ENCODE data around the gene DEFB118. TPM values are rescaled to one million over a fixed set of nuclear protein-coding genes. Genes with fewer than 3 reads are reported as not detected.
"Not testable (repeated sequence)": the region's sequence is repeated elsewhere in the genome, so short reads cannot be mapped to it uniquely, and the experiment has no call there.

The DEFB118 gene
- not detected for total RNA-seq

GRCh38 chr20:31368301-31368700, at the start of gene DEFB118:
DEFB118 (plus strand) TSS chr20:31368601; CDS start chr20:31368651, 50 bp downstream.
- Mint-ChIP-seq H3K9me3 (peaks cover 0 to 2% of the 10 kb centered on the region in 2 donors), H3K4me1 (ENCODE audit: low read depth) (no peaks in the 10 kb centered on the region), H3K36me3 (ENCODE audit: insufficient read depth in 2 of 2) (no peaks in the 10 kb centered on the region), H3K4me3 (no peak within 1 kb of the TSS), H3K27ac (no peak within 1 kb of the TSS), H3K27me3 (ENCODE audit: low read depth) (no peaks in the 10 kb centered on the region)
- DNase-seq (no peak), ATAC-seq (replicated peaks in 1 of 2) (no peak)

- no peak for ATAC-seq (replicated peaks in 1 of 2)
- no peak overlapping the region for H3K4me3 Mint-ChIP-seq
- H3K27ac Mint-ChIP-seq, result no peak overlapping the region
- H3K4me1 Mint-ChIP-seq (ENCODE audit: low read depth), result no peaks in the 10 kb centered on the region
- H3K9me3 Mint-ChIP-seq, result peaks cover 0 to 18% of the 10 kb centered on the region in 2 donors
- no peaks in the 10 kb centered on the region for H3K36me3 Mint-ChIP-seq (ENCODE audit: insufficient read depth in 2 of 2)
- DNase-seq, result no peak
- no peaks in the 10 kb centered on the region for H3K27me3 Mint-ChIP-seq (ENCODE audit: low read depth)
Observed at GRCh38 chr20:31322504-31322903, 45.9 kb upstream of the DEFB118 start.

GRCh38 chr20:31330893-31331292, 37.5 kb upstream of the DEFB118 start:
- Mint-ChIP-seq H3K4me1 (ENCODE audit: low read depth) (no peaks in the 10 kb centered on the region), H3K27me3 (ENCODE audit: low read depth) (no peaks in the 10 kb centered on the region), H3K27ac (no peak overlapping the region), H3K4me3 (no peak overlapping the region), H3K36me3 (ENCODE audit: insufficient read depth in 2 of 2) (no peaks in the 10 kb centered on the region), H3K9me3 (peaks cover 0 to 7% of the 10 kb centered on the region in 2 donors)
- no peak for DNase-seq
- ATAC-seq (replicated peaks in 1 of 2), result no peak

GRCh38 chr20:31341470-31341869, 26.9 kb upstream of the DEFB118 start:
- Mint-ChIP-seq H3K9me3 (no peaks in the 10 kb centered on the region), H3K36me3 (ENCODE audit: insufficient read depth in 2 of 2) (no peaks in the 10 kb centered on the region), H3K27me3 (ENCODE audit: low read depth) (no peaks in the 10 kb centered on the region), H3K27ac (no peak overlapping the region), H3K4me1 (ENCODE audit: low read depth) (no peaks in the 10 kb centered on the region), H3K4me3 (no peak overlapping the region)
- no peak for ATAC-seq (replicated peaks in 1 of 2)
- no peak for DNase-seq

GRCh38 chr20:31355981-31356380, 12.4 kb upstream of the DEFB118 start:
- Mint-ChIP-seq H3K27me3 (ENCODE audit: low read depth) (no peaks in the 10 kb centered on the region), H3K9me3 (peaks cover 0 to under 1% of the 10 kb centered on the region in 2 donors), H3K27ac (no peak overlapping the region), H3K4me1 (ENCODE audit: low read depth) (no peaks in the 10 kb centered on the region), H3K4me3 (no peak overlapping the region), H3K36me3 (ENCODE audit: insufficient read depth in 2 of 2) (no peaks in the 10 kb centered on the region)
- DNase-seq (no peak), ATAC-seq (replicated peaks in 1 of 2) (no peak)

GRCh38 chr20:31363295-31363694, 5.1 kb upstream of the DEFB118 start:
- no peak for ATAC-seq (replicated peaks in 1 of 2)
- H3K27ac Mint-ChIP-seq, result no peak overlapping the region
- H3K4me1 Mint-ChIP-seq (ENCODE audit: low read depth), result no peaks in the 10 kb centered on the region
- peaks cover 0 to 2% of the 10 kb centered on the region in 2 donors for H3K9me3 Mint-ChIP-seq
- no peaks in the 10 kb centered on the region for H3K36me3 Mint-ChIP-seq (ENCODE audit: insufficient read depth in 2 of 2)
- H3K4me3 Mint-ChIP-seq, result no peak overlapping the region
- no peaks in the 10 kb centered on the region for H3K27me3 Mint-ChIP-seq (ENCODE audit: low read depth)
- no peak for DNase-seq

- H3K9me3 Mint-ChIP-seq; DNase-seq; H3K36me3 Mint-ChIP-seq (ENCODE audit: insufficient read depth in 2 of 2); H3K4me3 Mint-ChIP-seq; H3K4me1 Mint-ChIP-seq (ENCODE audit: low read depth); ATAC-seq (replicated peaks in 1 of 2); H3K27ac Mint-ChIP-seq; H3K27me3 Mint-ChIP-seq (ENCODE audit: low read depth): not testable (repeated sequence)
Observed at GRCh38 chr20:31364272-31364671, 4.1 kb upstream of the DEFB118 start.

- Mint-ChIP-seq H3K4me3 (no peak overlapping the region), H3K36me3 (ENCODE audit: insufficient read depth in 2 of 2) (peaks cover 0 to 3% of the 10 kb centered on the region in 2 donors), H3K4me1 (ENCODE audit: low read depth) (no peaks in the 10 kb centered on the region), H3K27ac (no peak overlapping the region), H3K9me3 (peaks cover 6 to 7% of the 10 kb centered on the region in 2 donors), H3K27me3 (ENCODE audit: low read depth) (no peaks in the 10 kb centered on the region)
- DNase-seq (no peak), ATAC-seq (replicated peaks in 1 of 2) (no peak)
Observed at GRCh38 chr20:31374346-31374745, 5.9 kb downstream of the DEFB118 start.

- H3K36me3 Mint-ChIP-seq (ENCODE audit: insufficient read depth in 2 of 2), result no peaks in the 10 kb centered on the region
- peaks cover 6% of the 10 kb centered on the region for H3K27me3 Mint-ChIP-seq (ENCODE audit: low read depth)
- ATAC-seq (replicated peaks in 1 of 2), result no peak
- no peak within 1 kb of the TSS for H3K4me3 Mint-ChIP-seq
- no peaks in the 10 kb centered on the region for H3K9me3 Mint-ChIP-seq
- DNase-seq, result no peak
- H3K4me1 Mint-ChIP-seq (ENCODE audit: low read depth), result no peaks in the 10 kb centered on the region
- H3K27ac Mint-ChIP-seq, result no peak within 1 kb of the TSS
Observed at GRCh38 chr20:31390490-31390889, 22.1 kb downstream of the DEFB118 start, which contains the start of gene DEFB119. DEFB119 (minus strand) TSS chr20:31390590; CDS start chr20:31390483, 107 bp downstream.

GRCh38 chr20:31392836-31393235, 24.4 kb downstream of the DEFB118 start:
- Mint-ChIP-seq H3K36me3 (ENCODE audit: insufficient read depth in 2 of 2) (no peaks in the 10 kb centered on the region), H3K4me3 (no peak overlapping the region), H3K4me1 (ENCODE audit: low read depth) (no peaks in the 10 kb centered on the region), H3K27ac (no peak overlapping the region), H3K9me3 (no peaks in the 10 kb centered on the region), H3K27me3 (ENCODE audit: low read depth) (peaks cover 6% of the 10 kb centered on the region)
- no peak for ATAC-seq (replicated peaks in 1 of 2)
- DNase-seq, result no peak

GRCh38 chr20:31394900-31395299, 26.5 kb downstream of the DEFB118 start:
- DNase-seq (no peak), ATAC-seq (replicated peaks in 1 of 2) (no peak)
- Mint-ChIP-seq H3K4me1 (ENCODE audit: low read depth) (no peaks in the 10 kb centered on the region), H3K27me3 (ENCODE audit: low read depth) (no peaks in the 10 kb centered on the region), H3K4me3 (no peak overlapping the region), H3K36me3 (ENCODE audit: insufficient read depth in 2 of 2) (no peaks in the 10 kb centered on the region), H3K9me3 (no peaks in the 10 kb centered on the region), H3K27ac (no peak overlapping the region)

- H3K9me3 Mint-ChIP-seq, result no peaks in the 10 kb centered on the region
- DNase-seq, result no peak
- ATAC-seq (replicated peaks in 1 of 2), result no peak
- H3K27me3 Mint-ChIP-seq (ENCODE audit: low read depth), result no peaks in the 10 kb centered on the region
- no peaks in the 10 kb centered on the region for H3K4me1 Mint-ChIP-seq (ENCODE audit: low read depth)
- H3K27ac Mint-ChIP-seq, result no peak overlapping the region
- H3K4me3 Mint-ChIP-seq, result no peak overlapping the region
- H3K36me3 Mint-ChIP-seq (ENCODE audit: insufficient read depth in 2 of 2), result no peaks in the 10 kb centered on the region
Observed at GRCh38 chr20:31403886-31404285, 35.5 kb downstream of the DEFB118 start.

GRCh38 chr20:31406115-31406514, 37.7 kb downstream of the DEFB118 start, which contains the start of gene DEFB121:
DEFB121 (minus strand) TSS chr20:31406215; CDS start chr20:31406152, 63 bp downstream.
- no peaks in the 10 kb centered on the region for H3K4me1 Mint-ChIP-seq (ENCODE audit: low read depth)
- H3K27ac Mint-ChIP-seq, result no peak within 1 kb of the TSS
- ATAC-seq (replicated peaks in 1 of 2), result no peak

GRCh38 chr20:31410011-31410410, 41.6 kb downstream of the DEFB118 start:
- Mint-ChIP-seq H3K9me3 (peaks cover 2% of the 10 kb centered on the region in 2 donors), H3K36me3 (ENCODE audit: insufficient read depth in 2 of 2) (no peaks in the 10 kb centered on the region), H3K27ac (no peak overlapping the region), H3K27me3 (ENCODE audit: low read depth) (peaks cover 18% of the 10 kb centered on the region), H3K4me1 (ENCODE audit: low read depth) (no peaks in the 10 kb centered on the region), H3K4me3 (no peak overlapping the region)
- ATAC-seq (replicated peaks in 1 of 2) (no peak), DNase-seq (no peak)

More at GRCh38 chr20:31406115-31406514, 37.7 kb downstream of the DEFB118 start, which contains the start of gene DEFB121:
- Mint-ChIP-seq H3K9me3 (peaks cover 2% of the 10 kb centered on the region in 2 donors), H3K4me3 (no peak within 1 kb of the TSS), H3K36me3 (ENCODE audit: insufficient read depth in 2 of 2) (no peaks in the 10 kb centered on the region), H3K27me3 (ENCODE audit: low read depth) (peaks cover 9% of the 10 kb centered on the region)
- no peak for DNase-seq

Measured in activated T-cell treated with anti-CD3 and anti-CD28 coated beads, Interleukin-2, amount 50 U/mL, for 72 hours (primary cell).